HCT116 (cell line): ENCODE results near the gene MAP3K4. TPM values are rescaled to one million over a fixed set of nuclear protein-coding genes. Genes with fewer than 3 reads are reported as not detected.

Experiments used
- ATAC-seq: fragments of 200-7000 bp; cut with Tn5 transposase; 2 replicates; pipeline ENCODE4 v1.9.1; 2020; ENCODE audit warnings: mild to moderate bottlenecking, moderate library complexity
- BruUV-seq: library from RNA; stranded (reverse); fragments of 400-500 nt; replicated peaks from 2 replicates; lab custom pipeline; 2021; lab: Mats Ljungman, UMichigan
- CTCF ChIA-PET: fragments of 300-600 bp; sonication (Branson Sonifier 250); formaldehyde crosslinking; loops from one replicate; lab custom pipeline; 2021; ENCODE audit warnings: antibody characterized with exemption; lab: Charles Lee
- POLR2A ChIA-PET: fragments of 300-600, 350-600 bp; sonication (Branson Sonifier 250); formaldehyde crosslinking; loops from one replicate; lab custom pipeline; 2021; ENCODE audit warnings: antibody characterized with exemption; lab: Charles Lee
- RAD21 ChIA-PET, 2 experiments: fragments of 300-600 bp; sonication (Branson Sonifier 250); formaldehyde crosslinking; loops; one replicate each; lab custom pipeline; 2023; ENCODE audit warnings: low total read pairs in 2 of 2; ENCODE audit not compliant: uncharacterized antibody in 2 of 2, unreplicated experiment in 2 of 2, low non-redundant PET in 1 of 2; lab: Charles Lee
- DNase-seq: peaks from one replicate; pipeline ENCODE4 v3.0.0-alpha.2; 2010; ENCODE audit warnings: low read depth, low spot score
- H2AFZ ChIP-seq: fragments of 200-600 bp; shearing (Covaris generic), sonication (generic); 2 replicates; pipeline ENCODE4 v1.6.1; 2017; ENCODE audit warnings: low read depth, mixed run types, mixed read lengths, antibody characterized with exemption, low read length; ENCODE audit not compliant: poor library complexity, severe bottlenecking
- H3K27ac ChIP-seq: 2 replicates; pipeline ENCODE4 v1.5.1; 2012; ENCODE audit warnings: low read depth, low read length
- H3K27me3 ChIP-seq: fragments of 200-600 bp; sonication (generic); 2 replicates; pipeline ENCODE4 v1.6.1; 2016; ENCODE audit warnings: mixed run types, low read length, mixed read lengths; ENCODE audit not compliant: insufficient read depth
- H3K36me3 ChIP-seq, 2 experiments: fragments of 200-500 bp in 1 of 2; fragments of 200-600 bp in 1 of 2; sonication (Bioruptor generic) in 1 of 2; sonication (generic) in 1 of 2; 2 replicates each; pipeline versions ENCODE4 v1.5.1 to v1.6.1; 2014 to 2016; ENCODE audit warnings: low read length in 2 of 2, inconsistent platforms in 1 of 2, mixed read lengths in 1 of 2, mixed run types in 1 of 2; ENCODE audit not compliant: insufficient read depth in 2 of 2, control insufficient read depth in 1 of 2
- H3K4me1 ChIP-seq, 2 experiments: fragments of 200-600 bp in 1 of 2; sonication (generic) in 1 of 2; 2 replicates each; pipeline versions ENCODE4 v1.5.1 to v1.6.1; 2012 to 2017; ENCODE audit warnings: low read length in 2 of 2, inconsistent platforms in 1 of 2, mild to moderate bottlenecking in 1 of 2, mixed read lengths in 1 of 2, mixed run types in 1 of 2, moderate library complexity in 1 of 2; ENCODE audit not compliant: insufficient read depth in 2 of 2, control insufficient read depth in 1 of 2
- H3K4me2 ChIP-seq: fragments of 200-600 bp; sonication (generic); 2 replicates; pipeline ENCODE4 v1.6.1; 2017; ENCODE audit warnings: mixed run types, low read length, mixed read lengths
- H3K4me3 ChIP-seq, 2 experiments: fragments of 200-600 bp in 1 of 2; sonication (generic) in 1 of 2; replicated peaks in 1 of 2; 2 replicates each; pipeline ENCODE4 v1.5.1; 2011 to 2016; ENCODE audit warnings: low read length in 2 of 2, control low read depth in 1 of 2, low read depth in 1 of 2, mild to moderate bottlenecking in 1 of 2, mixed read lengths in 1 of 2, mixed run types in 1 of 2
- H3K79me2 ChIP-seq: fragments of 200-600 bp; sonication (generic); 2 replicates; pipeline ENCODE4 v1.6.1; 2017; ENCODE audit warnings: mild to moderate bottlenecking, mixed run types, low read length, moderate library complexity, mixed read lengths; ENCODE audit not compliant: insufficient read depth
- H3K9ac ChIP-seq: fragments of 200-600 bp; sonication (generic); 2 replicates; pipeline ENCODE4 v1.6.1; 2016; ENCODE audit warnings: low read length, mixed read lengths
- H3K9me2 ChIP-seq: fragments of 200-600 bp; sonication (generic), shearing (Covaris generic); 2 replicates; pipeline ENCODE4 v1.6.1; 2017; ENCODE audit warnings: mixed run types, mild to moderate bottlenecking, moderate library complexity; ENCODE audit not compliant: insufficient read depth
- H3K9me3 ChIP-seq, 2 experiments: fragments of 200-500 bp in 1 of 2; fragments of 200-600 bp in 1 of 2; sonication (Bioruptor generic) in 1 of 2; sonication (generic) in 1 of 2; 2 replicates each; pipeline ENCODE4 v1.6.1; 2014 to 2017; ENCODE audit warnings: low read length in 2 of 2, mixed read lengths in 2 of 2, inconsistent platforms in 1 of 2, low read depth in 1 of 2, mild to moderate bottlenecking in 1 of 2, mixed run types in 1 of 2, moderate library complexity in 1 of 2; ENCODE audit not compliant: control insufficient read depth in 1 of 2, insufficient read depth in 1 of 2
- H4K20me1 ChIP-seq: fragments of 200-600 bp; sonication (generic), shearing (Covaris generic); 2 replicates; pipeline ENCODE4 v1.6.1; 2017; ENCODE audit warnings: mixed run types, mild to moderate bottlenecking, moderate library complexity; ENCODE audit not compliant: insufficient read depth
- CEBPB ChIP-seq: IDR thresholded peaks from 2 replicates; pipeline ENCODE4 v1.6.1; 2012; ENCODE audit warnings: low read depth
- ELF1 ChIP-seq: IDR thresholded peaks from 2 replicates; pipeline ENCODE4 v1.6.1; 2012; ENCODE audit warnings: low read depth, borderline replicate concordance
- FOSL1 ChIP-seq: IDR thresholded peaks from 2 replicates; pipeline ENCODE4 v1.6.1; 2012; ENCODE audit warnings: low read depth
- POLR2A ChIP-seq: IDR thresholded peaks from 2 replicates; pipeline ENCODE4 v1.7.0; 2011; ENCODE audit warnings: borderline replicate concordance; ENCODE audit not compliant: insufficient read depth, insufficient read length; ENCODE audit errors: extremely low read depth
- POLR2AphosphoS5 ChIP-seq: IDR thresholded peaks from 2 replicates; pipeline ENCODE4 v1.6.1; 2011; ENCODE audit warnings: mild to moderate bottlenecking, low read depth, low read length, moderate library complexity
- SP1 ChIP-seq: IDR thresholded peaks from 2 replicates; pipeline ENCODE4 v1.6.1; 2012; ENCODE audit warnings: low read depth
- SRF ChIP-seq: IDR thresholded peaks from 2 replicates; pipeline ENCODE4 v1.6.1; 2012; ENCODE audit warnings: low read depth
- TCF7L2 ChIP-seq: IDR thresholded peaks from 2 replicates; pipeline ENCODE4 v1.7.0; 2011; ENCODE audit warnings: borderline replicate concordance, inconsistent platforms; ENCODE audit not compliant: insufficient read depth, insufficient read length; ENCODE audit errors: extremely low read depth
- ZFX ChIP-seq: fragments of 450-650 bp; IDR thresholded peaks from 2 replicates; pipeline ENCODE4 v1.6.1; 2017
- ZNF274 ChIP-seq: fragments of 200-500 bp; sonication (Bioruptor generic); IDR thresholded peaks from 2 replicates; pipeline ENCODE4 v1.6.1; 2014; ENCODE audit warnings: mild to moderate bottlenecking, low read depth, low read length, inconsistent platforms
- intact Hi-C: fragments of 100-400 bp; cut with micrococcal nuclease; formaldehyde crosslinking; loops from 2 replicates; pipeline ENCODE4 v1.10.0; 2022
- total RNA-seq: library from RNA; stranded (reverse); gene quantifications from one replicate; pipeline ENCODE4 v1.2.1, GENCODE V29; 2021; ENCODE audit not compliant: unreplicated experiment
- TF ChIP-seq, protein P1 (sequence below): IDR thresholded peaks from 2 replicates; pipeline ENCODE4 v1.6.1; 2012
- TF ChIP-seq, protein P2 (sequence below): IDR thresholded peaks from 2 replicates; pipeline ENCODE4 v1.6.1; 2012
- TF ChIP-seq, protein P3 (sequence below): IDR thresholded peaks from 2 replicates; pipeline ENCODE4 v1.6.1; 2011; ENCODE audit warnings: mild to moderate bottlenecking, low read length, moderate library complexity; ENCODE audit not compliant: insufficient replicate concordance; ENCODE audit errors: extremely low read depth
- TF ChIP-seq, protein P4 (sequence below), 3 experiments: fragments of 200-600 bp in 1 of 3; sonication (generic) in 1 of 3; IDR thresholded peaks in 2 of 3; conservative IDR thresholded peaks in 1 of 3; 2 replicates each; pipeline ENCODE4 v1.5.1; 2012 to 2017; ENCODE audit warnings: low read depth in 2 of 3, low read length in 2 of 3, antibody characterized with exemption in 1 of 3, borderline replicate concordance in 1 of 3, control low read depth in 1 of 3, mild to moderate bottlenecking in 1 of 3, mixed read lengths in 1 of 3, mixed run types in 1 of 3, moderate library complexity in 1 of 3; ENCODE audit not compliant: insufficient read depth in 1 of 3

MAP3K4 gene
- total RNA-seq, 1 experiment from 2014 or later = 46.5 TPM

DNA sequence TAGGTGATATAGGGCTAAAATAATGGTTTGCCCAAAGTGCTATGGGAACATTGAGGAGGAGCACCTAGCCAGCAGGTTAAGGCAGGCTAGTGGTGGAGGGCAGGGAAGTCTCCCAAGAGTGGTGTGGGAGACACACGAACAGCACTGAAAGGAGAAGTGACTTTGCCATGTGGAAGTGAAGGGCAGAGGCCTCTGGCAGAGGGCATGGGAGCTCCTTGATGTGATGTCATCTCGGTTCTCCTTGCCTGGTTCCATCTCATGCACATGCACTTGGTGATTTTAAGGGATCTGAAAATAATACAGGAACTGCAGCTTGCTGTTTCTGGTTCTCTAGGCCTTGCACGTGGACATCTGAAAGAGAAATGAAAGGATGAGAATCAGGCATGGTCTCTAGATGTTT lies 4.7 kb upstream of the MAP3K4 start:
- ChIA-PET POLR2A (no interaction called here), CTCF (no interaction called here), RAD21 (no interaction called here)
- Histone ChIP-seq H3K9ac (no peak overlapping the region), H3K27ac (no peak overlapping the region), H3K4me2 (no peak overlapping the region), H3K9me3 (peaks cover 0 to 5% of the 10 kb centered on the region in 2 experiments; a peak in 1 of 4 replicates), H3K36me3 (no peaks in the 10 kb centered on the region), H4K20me1 (no peaks in the 10 kb centered on the region), H3K4me3 (no peak overlapping the region), H2AFZ (no peak overlapping the region), H3K9me2 (no peaks in the 10 kb centered on the region), H3K4me1 (peaks cover 0 to 7% of the 10 kb centered on the region in 2 experiments; a peak in 2 of 4 replicates), H3K27me3 (no peaks in the 10 kb centered on the region), H3K79me2 (no peaks in the 10 kb centered on the region)
- intact Hi-C loops = no loop called here
- ATAC-seq (no peak), DNase-seq (no peak)
- TF ChIP-seq POLR2A (no peak), SRF (no peak), CEBPB (no peak), FOSL1 (no peak), ELF1 (no peak), POLR2AphosphoS5 (no peak), TCF7L2 (no peak), ZFX (no peak), ZNF274 (no peak), SP1 (no peak)
- TF ChIP-seq, protein P1, sequence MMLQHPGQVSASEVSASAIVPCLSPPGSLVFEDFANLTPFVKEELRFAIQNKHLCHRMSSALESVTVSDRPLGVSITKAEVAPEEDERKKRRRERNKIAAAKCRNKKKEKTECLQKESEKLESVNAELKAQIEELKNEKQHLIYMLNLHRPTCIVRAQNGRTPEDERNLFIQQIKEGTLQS = no peak
- TF ChIP-seq, protein P2, sequence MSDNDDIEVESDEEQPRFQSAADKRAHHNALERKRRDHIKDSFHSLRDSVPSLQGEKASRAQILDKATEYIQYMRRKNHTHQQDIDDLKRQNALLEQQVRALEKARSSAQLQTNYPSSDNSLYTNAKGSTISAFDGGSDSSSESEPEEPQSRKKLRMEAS = no peak
- TF ChIP-seq, protein P3, sequence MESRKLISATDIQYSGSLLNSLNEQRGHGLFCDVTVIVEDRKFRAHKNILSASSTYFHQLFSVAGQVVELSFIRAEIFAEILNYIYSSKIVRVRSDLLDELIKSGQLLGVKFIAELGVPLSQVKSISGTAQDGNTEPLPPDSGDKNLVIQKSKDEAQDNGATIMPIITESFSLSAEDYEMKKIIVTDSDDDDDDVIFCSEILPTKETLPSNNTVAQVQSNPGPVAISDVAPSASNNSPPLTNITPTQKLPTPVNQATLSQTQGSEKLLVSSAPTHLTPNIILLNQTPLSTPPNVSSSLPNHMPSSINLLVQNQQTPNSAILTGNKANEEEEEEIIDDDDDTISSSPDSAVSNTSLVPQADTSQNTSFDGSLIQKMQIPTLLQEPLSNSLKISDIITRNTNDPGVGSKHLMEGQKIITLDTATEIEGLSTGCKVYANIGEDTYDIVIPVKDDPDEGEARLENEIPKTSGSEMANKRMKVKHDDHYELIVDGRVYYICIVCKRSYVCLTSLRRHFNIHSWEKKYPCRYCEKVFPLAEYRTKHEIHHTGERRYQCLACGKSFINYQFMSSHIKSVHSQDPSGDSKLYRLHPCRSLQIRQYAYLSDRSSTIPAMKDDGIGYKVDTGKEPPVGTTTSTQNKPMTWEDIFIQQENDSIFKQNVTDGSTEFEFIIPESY = no peak
- TF ChIP-seq, protein P4, sequence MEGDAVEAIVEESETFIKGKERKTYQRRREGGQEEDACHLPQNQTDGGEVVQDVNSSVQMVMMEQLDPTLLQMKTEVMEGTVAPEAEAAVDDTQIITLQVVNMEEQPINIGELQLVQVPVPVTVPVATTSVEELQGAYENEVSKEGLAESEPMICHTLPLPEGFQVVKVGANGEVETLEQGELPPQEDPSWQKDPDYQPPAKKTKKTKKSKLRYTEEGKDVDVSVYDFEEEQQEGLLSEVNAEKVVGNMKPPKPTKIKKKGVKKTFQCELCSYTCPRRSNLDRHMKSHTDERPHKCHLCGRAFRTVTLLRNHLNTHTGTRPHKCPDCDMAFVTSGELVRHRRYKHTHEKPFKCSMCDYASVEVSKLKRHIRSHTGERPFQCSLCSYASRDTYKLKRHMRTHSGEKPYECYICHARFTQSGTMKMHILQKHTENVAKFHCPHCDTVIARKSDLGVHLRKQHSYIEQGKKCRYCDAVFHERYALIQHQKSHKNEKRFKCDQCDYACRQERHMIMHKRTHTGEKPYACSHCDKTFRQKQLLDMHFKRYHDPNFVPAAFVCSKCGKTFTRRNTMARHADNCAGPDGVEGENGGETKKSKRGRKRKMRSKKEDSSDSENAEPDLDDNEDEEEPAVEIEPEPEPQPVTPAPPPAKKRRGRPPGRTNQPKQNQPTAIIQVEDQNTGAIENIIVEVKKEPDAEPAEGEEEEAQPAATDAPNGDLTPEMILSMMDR (IDR thresholded peaks at IDR 0.05 in 2 of 3, conservative IDR thresholded peaks at IDR 0.05 in 1 of 3; ENCODE audit: borderline replicate concordance in 1 of 3, insufficient read depth in 1 of 3, low read depth in 2 of 3, low read length in 2 of 3) = no peak
- BruUV-seq = no TSS peak
